ENCODE results near the gene RNF7.
"Not testable (repeated sequence)": the region's sequence is repeated elsewhere in the genome, so short reads cannot be mapped to it uniquely, and the experiment has no call there.

RNF7 gene

DNA sequence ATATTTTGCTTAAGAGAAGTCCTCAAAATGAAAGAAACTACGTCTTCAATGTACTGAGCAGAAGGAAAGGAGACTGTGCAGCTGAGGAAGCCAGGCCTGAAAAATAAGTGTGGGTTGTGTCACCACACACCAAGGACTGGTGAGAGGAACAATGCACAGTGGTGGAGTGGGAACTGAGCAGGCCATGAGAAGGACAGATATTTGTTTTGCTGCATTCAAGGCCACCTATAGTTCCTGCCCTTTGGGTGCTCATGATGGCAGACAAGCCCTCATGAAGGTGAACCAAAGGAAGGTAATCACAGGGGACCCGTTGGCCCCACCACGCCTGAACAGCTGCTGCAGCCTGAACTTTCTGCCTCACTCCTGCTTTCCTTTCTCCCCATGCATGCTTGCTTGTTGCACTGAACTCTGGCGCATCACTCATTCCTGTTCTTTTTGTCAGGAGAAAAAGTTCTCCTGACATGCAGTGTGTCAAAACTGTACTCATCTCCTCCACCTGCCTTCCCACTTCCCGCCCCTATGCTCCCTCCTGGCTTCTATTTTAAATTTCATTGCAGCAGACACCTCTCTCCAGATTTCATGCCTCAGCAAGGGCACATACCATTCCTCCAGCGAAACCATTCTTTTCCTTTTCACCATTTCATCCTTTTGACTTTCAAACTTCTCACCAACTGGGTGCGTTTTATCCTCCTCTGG lies 2.2 kb upstream of the RNF7 start:
- no peak for DNase-seq (ENCODE audit: low spot score)

DNA sequence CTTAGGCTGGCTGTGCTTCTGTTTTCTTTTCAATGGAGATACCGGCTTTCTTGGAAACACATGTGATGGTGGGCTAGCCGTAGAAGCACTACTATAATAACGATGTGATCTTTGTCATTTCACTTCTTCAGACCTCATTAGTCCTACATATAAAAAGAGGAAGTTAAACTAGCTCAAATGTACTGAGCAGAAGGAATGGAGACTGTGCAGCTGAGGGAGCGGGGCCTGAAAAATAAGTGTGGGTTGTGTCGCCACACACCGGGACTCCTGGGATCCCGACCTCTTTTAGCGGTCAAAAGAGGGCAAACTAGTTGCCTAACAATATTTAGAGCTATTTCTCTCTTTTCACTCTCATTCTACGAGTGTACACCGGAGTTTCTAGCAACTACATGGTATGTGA lies 1.0 kb upstream of the RNF7 start:
- no peak for DNase-seq (ENCODE audit: low spot score)

DNA sequence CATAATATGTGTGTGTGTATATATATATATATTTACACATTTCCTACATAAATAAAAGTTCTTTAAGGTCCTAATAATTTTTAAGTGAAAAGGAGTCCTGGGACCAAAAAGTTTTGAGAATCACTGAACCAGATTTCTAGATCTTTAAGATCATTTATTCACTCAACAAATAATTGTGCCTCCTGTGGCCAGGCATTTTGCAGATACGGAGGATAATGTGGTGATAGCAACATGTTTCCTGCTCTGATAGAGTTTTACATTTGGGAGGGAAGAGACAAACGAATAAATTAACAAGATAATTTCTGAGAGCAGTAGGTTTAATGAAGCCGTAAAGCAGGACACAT lies 448 bp upstream of the RNF7 start:
- no peak for DNase-seq (ENCODE audit: low spot score)

DNA sequence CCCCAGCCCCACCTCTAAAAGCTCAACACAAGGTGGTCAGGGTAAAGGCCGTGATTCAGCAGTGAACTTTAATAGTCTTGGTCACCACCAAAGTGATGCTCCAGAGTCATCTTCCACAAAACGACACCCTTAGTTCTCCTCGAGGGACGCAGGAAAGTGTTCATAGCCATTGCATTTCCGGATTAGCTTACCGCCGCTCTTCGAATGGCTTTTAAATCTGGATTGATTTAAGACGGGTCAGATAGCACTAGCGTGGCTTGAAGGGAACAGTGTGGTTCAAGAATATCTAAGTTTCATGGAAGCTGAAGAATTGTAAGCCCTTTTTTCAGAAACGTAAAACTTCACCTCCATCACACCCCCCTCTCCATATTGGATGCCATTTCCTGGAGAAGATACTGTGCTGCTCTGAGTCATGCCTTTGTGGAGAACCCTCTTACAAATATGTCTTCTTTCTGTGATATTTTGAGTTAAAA lies 829 bp downstream of the RNF7 start:
- DNase-seq (ENCODE audit: low spot score): peak; percentile 35

DNA sequence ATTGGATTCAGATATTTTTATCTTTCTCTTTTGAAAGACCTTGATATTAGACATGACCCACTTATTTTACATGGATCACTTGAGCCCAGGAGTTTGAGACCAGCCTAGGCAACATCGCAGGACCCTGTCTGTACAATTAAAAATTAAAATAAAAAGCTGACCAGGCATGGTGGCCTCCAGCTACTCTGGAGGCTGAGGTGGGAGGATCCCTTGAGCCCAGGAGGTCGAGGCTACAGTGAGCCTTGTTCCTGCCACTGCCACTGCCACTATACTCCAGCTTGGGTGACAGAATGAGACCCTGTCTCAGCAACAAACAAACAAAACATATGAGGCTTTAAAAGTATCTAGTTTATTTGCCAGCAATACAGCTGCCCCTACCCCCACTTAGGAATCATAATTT lies 1.6 kb downstream of the RNF7 start:
- no peak for DNase-seq (ENCODE audit: low spot score)

DNA sequence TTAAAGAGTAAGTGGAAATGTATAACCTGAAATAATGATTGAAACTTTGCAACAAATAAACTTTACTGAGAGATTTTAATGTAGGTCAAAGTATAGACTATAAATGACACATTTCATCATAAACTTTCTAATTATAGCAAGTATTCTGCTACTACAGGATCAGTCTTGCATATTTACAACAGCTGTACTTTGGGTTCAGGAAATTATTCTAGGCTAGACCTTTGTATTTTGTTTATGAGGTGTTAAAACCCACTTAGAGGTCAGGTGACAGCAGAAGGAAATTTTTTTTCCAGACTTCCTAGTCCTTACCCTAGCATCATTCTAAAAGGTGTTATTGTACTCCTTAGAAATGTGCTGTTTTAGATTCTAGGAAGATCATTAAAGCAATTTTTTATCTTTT lies 2.3 kb downstream of the RNF7 start:
- no peak for DNase-seq (ENCODE audit: low spot score)

DNA sequence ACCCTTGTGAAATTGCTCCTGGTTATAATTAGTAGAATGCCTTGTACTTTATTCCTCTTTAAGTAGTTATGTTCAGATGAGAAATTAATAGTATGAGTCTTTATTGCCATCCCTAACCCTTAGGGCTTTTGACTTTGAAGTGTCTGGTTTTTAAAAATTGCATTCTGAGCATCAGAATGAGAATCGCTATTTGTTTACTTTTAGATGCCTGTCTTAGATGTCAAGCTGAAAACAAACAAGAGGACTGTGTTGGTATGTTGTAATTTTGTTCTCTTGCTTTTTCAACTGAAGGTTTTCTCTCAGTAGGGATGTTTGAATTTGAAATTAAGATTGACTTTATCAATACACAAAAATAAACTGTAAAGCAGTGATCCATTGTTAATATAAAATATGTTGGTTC lies 5.2 kb downstream of the RNF7 start:
- DNase-seq (ENCODE audit: low spot score): no peak

DNA sequence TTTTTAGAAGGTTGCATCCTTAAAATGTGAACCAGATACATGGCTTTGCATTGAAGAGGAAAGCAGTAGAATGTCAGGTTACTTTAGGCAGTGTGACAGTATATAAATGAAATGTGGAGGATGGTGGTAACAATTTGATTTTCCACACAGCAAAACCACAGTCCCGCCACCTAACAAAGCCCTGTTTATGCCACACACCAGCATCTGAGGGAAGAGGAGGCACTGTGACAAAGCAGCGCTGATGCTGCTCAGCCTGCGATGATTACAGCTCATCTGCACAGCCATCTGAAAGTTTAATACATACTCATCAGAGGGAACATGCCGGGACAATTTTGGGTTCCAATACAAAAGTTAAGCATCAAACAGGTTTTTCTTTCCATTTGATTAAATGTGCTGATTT lies 8.9 kb downstream of the RNF7 start:
- DNase-seq (ENCODE audit: low spot score): no peak

DNA sequence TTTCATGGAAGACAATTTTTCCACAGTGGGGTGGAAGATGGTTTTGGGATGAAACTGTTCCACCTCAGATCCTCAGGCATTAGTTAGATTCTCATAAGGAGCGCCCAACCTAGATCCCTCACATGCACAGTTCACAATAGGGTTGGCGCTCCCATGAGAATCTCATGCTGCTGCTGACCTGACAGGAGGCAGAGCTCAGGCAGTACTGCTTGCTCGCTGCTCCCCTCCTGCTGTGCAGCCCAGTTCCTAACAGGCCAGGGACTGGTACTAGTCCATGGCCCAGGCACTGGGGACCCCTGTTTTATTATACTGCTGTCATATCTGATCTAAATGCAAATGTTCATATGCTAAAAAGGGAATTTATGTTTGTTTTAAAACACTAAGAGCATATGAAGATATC lies 15.3 kb downstream of the RNF7 start:
- DNase-seq (ENCODE audit: low spot score): no peak

DNA sequence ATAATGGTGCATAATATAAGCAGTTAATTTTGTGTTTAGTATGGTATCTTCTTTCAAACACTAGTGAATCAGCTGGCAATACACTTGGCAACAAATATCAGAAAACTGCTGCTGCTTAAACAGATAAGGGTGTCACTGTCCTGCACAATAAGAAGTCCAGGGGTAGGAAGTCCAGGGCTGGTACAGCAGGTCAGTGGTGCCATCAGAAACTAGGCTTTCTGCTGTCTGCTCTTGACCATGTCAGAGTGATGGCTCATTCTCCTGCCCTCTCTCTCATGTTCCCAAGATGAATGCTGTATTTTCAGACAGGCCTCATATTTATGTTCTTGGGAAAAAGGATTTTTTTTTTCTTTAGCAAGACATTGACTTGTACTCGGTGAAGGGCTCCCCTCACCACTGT lies 15.9 kb downstream of the RNF7 start:
- DNase-seq (ENCODE audit: low spot score): no peak

DNA sequence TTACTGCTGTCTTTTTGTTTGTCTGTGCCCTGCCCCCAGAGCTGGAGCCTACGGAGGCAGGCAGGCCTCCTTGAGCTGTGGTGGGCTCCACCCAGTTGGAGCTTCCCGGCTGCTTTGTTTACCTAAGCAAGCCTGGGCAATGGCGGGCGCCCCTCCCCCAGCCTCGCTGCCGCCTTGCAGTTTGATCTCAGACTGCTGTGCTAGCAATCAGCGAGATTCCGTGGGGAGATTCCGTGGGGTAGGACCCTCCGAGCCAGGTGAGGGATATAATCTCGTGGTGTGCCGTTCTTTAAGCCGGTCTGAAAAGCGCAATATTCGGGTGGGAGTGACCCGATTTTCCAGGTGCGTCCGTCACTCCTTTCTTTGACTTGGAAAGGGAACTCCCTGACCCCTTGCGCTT lies 24.5 kb downstream of the RNF7 start:
- not testable (repeated sequence) for DNase-seq (ENCODE audit: low spot score)

DNA sequence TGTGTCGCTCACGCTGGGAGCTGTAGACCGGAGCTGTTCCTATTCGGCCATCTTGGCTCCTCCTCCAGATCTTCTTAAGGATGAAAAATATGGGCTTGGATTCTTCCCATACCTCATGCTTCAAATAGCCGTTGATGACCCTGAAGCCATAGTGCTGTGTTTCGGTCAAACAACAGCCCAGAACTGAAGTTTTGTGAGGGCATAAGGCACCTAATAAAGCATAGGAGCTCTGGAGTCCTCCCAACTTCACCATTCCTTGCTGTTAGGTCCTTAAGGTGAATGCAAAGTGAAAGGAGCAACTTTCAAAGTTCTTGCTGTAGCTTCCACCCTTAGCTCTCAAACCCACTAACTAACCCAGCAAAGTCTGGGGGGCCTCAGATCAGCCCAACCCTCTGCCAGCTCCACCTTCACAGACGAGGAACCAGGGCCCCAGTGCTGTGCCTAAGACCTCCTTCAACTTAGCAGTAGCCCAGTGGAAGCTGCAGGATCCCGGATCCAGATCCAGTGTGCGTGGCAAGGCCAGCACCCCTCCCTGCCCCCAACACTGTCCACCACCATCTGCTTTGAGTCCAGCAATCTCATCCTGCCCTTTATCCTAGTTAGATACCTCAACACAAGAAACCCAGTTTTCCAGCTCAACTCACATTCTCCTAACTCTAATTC lies 25.1 kb downstream of the RNF7 start, which contains the start of gene GRK7:
Gene GRK7 (plus strand): TSS at position 321 of the 663 bp plus-strand sequence. CDS start 14,877 bp downstream, outside the sequence.
- no peak for DNase-seq (ENCODE audit: low spot score)

DNA sequence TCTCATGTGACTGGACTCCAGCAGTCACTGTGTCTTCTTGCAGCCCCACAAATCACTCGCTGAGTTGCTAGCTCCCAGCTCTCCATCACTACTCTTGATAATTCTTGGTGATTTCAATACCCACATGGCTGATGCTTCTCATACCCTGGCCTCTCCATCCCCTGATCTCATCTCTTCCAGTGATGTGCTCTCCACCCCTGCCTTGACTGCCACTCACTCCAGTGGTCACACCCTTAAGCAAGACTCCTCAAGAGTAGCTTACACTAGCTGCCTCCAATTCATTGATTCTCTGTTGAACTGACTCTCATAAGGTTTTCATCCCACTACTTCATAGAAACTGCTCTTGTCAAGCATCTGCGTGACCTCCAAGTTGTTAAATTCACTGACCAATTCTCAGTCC lies 25.9 kb downstream of the RNF7 start:
- no peak for DNase-seq (ENCODE audit: low spot score)

DNA sequence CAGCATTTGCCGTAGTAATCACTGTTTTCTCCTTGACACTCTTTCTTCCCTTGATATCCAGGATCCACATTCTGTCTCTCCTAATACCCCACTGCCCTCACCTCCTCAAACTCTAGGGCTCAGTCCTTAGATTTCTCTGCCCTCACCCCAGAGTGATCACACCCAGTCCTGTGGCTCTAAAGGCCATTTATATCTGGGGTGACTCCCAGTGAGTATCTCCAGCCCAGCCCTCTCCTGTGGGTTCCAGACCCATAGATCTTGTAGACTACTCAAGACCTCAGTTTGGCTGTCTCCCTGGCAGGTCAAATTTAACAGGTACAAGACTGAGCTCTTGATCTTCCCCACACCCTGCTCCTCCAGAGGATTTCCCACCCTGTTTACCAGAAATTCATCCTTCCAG lies 26.4 kb downstream of the RNF7 start:
- no peak for DNase-seq (ENCODE audit: low spot score)

DNA sequence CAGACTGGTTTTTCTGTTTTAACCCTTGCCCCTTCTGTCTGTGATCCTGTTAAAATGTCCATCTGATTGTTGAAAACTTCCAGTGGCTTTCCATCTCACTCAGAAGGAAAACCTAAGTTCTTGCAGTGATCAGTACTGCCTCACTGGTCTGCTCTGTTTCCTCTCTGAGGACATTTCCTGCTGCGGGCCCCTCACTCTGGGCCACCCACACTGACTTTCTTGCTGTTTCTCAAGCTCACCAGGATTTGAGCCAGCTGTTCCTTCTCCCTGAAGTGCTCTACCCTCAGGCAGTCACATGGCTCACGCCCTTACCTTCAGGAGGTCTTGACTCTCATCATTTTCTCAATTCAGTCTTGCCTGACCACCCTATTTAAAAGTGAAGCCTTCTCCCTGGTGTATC lies 26.9 kb downstream of the RNF7 start:
- DNase-seq (ENCODE audit: low spot score): no peak

DNA sequence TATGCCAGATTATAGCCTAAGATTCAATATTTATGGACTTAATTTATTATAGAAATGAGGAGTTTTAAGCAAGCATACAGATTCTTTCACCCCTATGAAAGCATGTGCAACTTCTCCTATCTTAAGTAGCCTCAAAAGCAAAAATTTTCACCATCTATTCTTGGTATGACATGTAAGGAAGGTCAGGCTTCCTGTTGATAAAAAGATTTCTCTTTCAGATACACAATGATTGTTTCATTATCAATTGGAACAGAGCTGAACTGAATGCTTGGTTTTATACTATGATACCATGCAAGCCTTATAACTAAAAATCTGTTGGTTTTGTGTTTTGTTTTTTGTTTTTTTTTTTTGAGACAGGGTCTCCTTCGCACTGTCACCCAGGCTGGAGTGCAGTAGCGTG lies 29.0 kb downstream of the RNF7 start:
- DNase-seq (ENCODE audit: low spot score): no peak

DNA sequence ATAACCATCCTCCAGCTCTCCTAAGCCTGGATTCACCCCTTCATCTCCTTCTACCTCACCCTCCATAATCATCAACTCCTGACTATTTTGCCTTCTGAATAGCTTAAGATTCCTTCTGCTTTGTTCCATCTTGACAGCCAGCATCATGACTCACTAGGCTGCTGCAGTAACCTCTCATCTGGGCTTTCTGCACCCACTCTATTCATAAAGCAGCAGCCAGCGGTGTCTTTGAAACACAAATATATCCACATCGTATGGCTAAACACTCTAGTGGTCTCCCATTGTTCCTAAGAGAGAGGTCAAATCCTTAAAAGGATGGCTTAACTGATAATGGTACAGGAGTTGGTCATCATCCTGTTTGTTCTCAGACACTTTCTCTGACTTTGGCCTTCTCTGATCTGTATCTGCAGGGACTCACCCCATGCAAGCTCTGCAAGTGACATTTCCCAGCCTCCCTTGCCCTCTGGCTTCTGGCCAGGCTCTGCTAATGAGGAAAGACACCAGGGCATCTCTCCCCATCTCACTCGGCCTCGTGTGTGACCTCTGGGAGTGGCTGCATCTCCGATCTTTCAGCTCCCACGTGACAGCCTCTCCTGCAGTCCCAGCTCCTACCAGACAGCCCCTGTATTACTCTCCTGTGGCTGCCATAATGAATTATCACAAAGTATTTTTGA lies 31.3 kb downstream of the RNF7 start:
- DNase-seq (ENCODE audit: low spot score): no peak

DNA sequence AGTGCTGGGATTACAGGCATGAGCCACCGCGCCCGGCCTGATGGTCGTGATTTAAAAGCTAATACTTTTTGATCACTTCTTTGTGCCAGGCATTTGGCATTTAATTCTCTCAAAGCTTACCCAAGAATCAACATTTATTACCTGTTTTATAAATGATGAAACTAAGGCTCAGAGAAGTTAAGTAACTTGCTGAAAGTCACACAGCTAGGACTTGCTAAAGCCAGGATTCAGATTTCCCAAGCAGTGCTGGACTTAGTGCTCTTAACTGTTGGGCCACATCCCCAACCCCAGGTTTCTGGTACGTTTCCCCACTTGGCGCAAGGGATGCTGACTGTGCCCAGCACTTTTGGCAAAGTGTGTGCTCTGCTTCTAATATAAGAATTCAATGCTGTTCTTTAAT lies 35.6 kb downstream of the RNF7 start:
- no peak for DNase-seq (ENCODE audit: low spot score)

DNA sequence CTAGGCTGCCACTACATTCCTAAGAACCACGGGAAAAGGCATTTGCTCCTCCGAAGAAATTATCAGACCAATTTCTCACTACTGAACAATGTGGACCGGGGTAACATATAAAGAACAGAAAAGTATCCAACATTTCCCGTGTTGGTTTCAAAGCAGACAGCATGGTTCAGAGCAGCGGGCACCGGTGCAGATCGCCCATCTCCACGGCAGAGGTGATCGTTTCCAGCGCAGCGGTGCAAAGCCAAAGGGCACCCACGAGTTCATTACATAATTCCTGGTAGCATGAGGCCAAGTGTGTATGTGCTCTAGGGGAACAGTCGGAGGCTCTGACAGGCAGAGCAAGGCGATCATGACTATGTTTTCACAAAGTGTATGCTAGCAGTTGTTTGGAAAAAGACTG lies 38.3 kb downstream of the RNF7 start:
- DNase-seq (ENCODE audit: low spot score): no peak

DNA sequence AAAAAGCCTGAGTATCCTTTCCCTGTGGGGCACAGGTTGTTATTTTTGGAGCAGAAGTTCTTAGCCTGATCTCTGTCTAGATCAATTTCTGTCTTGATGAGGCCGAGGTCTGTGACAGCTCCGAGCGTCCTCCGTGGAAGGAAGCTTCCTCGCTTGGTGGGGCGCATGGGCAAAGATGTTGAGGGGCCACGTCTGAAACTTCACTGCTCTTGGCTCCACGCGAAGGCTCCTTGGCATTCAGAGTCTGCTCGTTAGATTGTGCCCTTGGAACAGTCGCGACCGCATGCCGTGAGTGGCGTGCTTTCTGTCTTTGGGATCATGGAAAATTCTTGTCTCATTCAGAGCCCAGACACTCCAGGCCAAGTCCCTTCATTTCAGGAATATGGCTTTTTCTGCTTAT lies 38.8 kb downstream of the RNF7 start:
- DNase-seq (ENCODE audit: low spot score): no peak

DNA sequence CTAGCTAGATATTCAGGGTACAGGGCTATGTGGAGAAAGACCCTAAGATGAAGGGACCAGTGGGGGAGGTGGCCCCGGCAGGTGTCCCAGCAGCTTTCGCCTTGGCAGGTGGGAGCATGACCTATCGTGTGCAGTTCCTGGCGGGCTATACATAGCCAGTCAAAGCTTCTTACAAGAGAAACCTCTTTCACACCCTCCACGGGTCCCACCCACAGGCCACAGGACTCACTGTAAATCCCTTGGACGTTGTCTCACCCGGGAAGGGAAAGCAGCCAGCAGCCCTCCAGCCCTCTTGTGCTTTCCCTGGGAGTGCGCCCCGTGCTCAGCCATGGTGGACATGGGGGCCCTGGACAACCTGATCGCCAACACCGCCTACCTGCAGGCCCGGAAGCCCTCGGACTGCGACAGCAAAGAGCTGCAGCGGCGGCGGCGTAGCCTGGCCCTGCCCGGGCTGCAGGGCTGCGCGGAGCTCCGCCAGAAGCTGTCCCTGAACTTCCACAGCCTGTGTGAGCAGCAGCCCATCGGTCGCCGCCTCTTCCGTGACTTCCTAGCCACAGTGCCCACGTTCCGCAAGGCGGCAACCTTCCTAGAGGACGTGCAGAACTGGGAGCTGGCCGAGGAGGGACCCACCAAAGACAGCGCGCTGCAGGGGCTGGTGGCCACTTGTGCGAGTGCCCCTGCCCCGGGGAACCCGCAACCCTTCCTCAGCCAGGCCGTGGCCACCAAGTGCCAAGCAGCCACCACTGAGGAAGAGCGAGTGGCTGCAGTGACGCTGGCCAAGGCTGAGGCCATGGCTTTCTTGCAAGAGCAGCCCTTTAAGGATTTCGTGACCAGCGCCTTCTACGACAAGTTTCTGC lies 40.1 kb downstream of the RNF7 start:
- no peak for DNase-seq (ENCODE audit: low spot score)

DNA sequence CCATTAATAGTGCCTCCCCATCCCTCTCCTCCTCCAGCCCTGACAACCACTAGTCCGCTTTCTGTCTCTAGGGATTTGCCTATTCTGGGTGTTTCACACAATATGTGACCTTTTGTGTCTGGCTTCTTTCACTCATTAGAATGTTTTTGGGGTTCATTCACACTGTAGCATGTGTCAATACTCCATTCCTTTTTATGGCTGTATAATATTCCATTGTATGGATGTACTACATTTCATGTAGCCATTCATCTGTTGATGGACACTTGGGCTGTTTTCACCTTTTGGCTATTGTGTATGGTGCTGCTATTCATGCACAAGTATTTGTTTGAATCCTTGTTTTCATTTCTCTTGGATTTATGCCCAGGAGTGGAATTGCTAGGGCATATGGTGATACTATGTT lies 41.6 kb downstream of the RNF7 start:
- DNase-seq (ENCODE audit: low spot score): no peak

Measured in hematopoietic multipotent progenitor cell treated with erythropoietin and hydrocortisone succinate and interleukin-3 and kit ligand, for 15 days (in vitro differentiated cells).